NCI-H446 treated with DMSO at 0.1 percent for 48 hours (cell line): ENCODE data around the gene PKIB.
"Not testable (repeated sequence)": the region's sequence is repeated elsewhere in the genome, so short reads cannot be mapped to it uniquely, and the experiment has no call there.

Experiments
- DNase-seq: peaks from one replicate; lab custom pipeline; 2025; lab: John Stamatoyannopoulos, UW

The PKIB gene

GRCh38 chr6:122747573-122747972 lies 137.4 kb downstream of the PKIB start:
- DNase-seq: no peak

- not testable (repeated sequence) for DNase-seq
Observed at GRCh38 chr6:122748945-122749344, 138.7 kb downstream of the PKIB start.

- no peak for DNase-seq
Observed at GRCh38 chr6:122749451-122750050, 139.3 kb downstream of the PKIB start.

GRCh38 chr6:122751326-122751725 lies 141.1 kb downstream of the PKIB start:
- no peak for DNase-seq

GRCh38 chr6:122752459-122752858 lies 142.3 kb downstream of the PKIB start:
- no peak for DNase-seq

- no peak for DNase-seq
Observed at GRCh38 chr6:122753000-122753687, 142.9 kb downstream of the PKIB start.

- DNase-seq: peak; percentile 35
Observed at GRCh38 chr6:122753688-122754056, 143.5 kb downstream of the PKIB start.

- DNase-seq: no peak
Observed at GRCh38 chr6:122754191-122754731, 144.1 kb downstream of the PKIB start.

GRCh38 chr6:122755901-122756300 lies 145.7 kb downstream of the PKIB start:
- DNase-seq: no peak

GRCh38 chr6:122758927-122759334 lies 148.7 kb downstream of the PKIB start:
- DNase-seq: no peak

- no peak for DNase-seq
Observed at GRCh38 chr6:122760330-122760729, 150.1 kb downstream of the PKIB start.

GRCh38 chr6:122766256-122766655 lies 156.1 kb downstream of the PKIB start:
- DNase-seq: no peak

- no peak for DNase-seq
Observed at GRCh38 chr6:122770835-122771601, 160.8 kb downstream of the PKIB start.

GRCh38 chr6:122772724-122773415 lies 162.7 kb downstream of the PKIB start:
- DNase-seq: no peak
